ENCODE data around the gene LYPD5. TPM values are rescaled to one million over a fixed set of nuclear protein-coding genes. Genes with fewer than 3 reads are reported as not detected.
"Not testable (repeated sequence)": the region's sequence is repeated elsewhere in the genome, so short reads cannot be mapped to it uniquely, and the experiment has no call there.

The LYPD5 gene
- total and polyA plus RNA-seq, 2 of the 8 experiments (the other 6 are each of a cell fraction or from before 2014, with no cell fraction given), result 0.74 to 4.3 TPM

DNA sequence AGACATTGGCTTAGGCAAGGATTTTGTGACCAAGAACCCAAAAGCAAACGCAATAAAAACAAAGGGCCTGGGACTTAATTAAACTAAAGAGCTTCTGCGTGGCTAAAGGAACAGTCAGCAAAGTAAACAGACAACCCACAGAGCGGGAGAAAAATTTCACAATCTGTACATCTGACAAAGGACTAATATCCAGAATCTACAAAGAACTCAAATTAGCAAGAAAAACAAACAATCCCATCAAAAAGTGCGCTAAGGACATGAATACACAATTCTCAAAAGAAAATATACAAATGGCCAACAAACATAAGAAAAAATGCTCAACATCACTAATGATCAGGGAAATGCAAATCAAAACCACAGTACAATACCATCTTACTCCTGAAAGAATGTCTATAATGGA, 22.3 kb upstream of the LYPD5 start:
- POLR2A ChIA-PET (ENCODE audit: partially characterized antibody); H3K27me3 ChIP-seq (replicated peaks in 1 of 4; ENCODE audit: control insufficient read depth in 3 of 4, extremely low read depth in 1 of 4, insufficient read depth in 3 of 4, low read length in 3 of 4); H3K4me2 ChIP-seq (ENCODE audit: insufficient read depth in 1 of 2, low read depth in 2 of 2, low read length in 2 of 2); CTCF ChIA-PET (ENCODE audit: partially characterized antibody); H3K79me1 ChIP-seq (ENCODE audit: low read depth, low read length); H2AK5ac ChIP-seq (ENCODE audit: low read depth, low read length); H2BK5ac ChIP-seq (ENCODE audit: low read depth, low read length); DNase-seq (ENCODE audit: low read depth in 1 of 2, low spot score in 2 of 2); H3K18ac ChIP-seq (ENCODE audit: extremely low read depth, low read length); H4K91ac ChIP-seq (replicated peaks; ENCODE audit: insufficient read length, low read length); H3K27ac ChIP-seq (ENCODE audit: low read depth, low read length); H3K4me1 ChIP-seq (replicated peaks in 1 of 4; ENCODE audit: control insufficient read depth in 3 of 4, insufficient read depth in 4 of 4, low read length in 3 of 4); H2BK120ac ChIP-seq (replicated peaks; ENCODE audit: low read depth, low read length); H3K4me3 ChIP-seq (ENCODE audit: extremely low read depth in 1 of 4, insufficient read depth in 2 of 4, low read depth in 3 of 4, low read length in 4 of 4); H2AFZ ChIP-seq (ENCODE audit: low read length); H3K56ac ChIP-seq (replicated peaks; ENCODE audit: insufficient read length, low read depth, low read length); H3K36me3 ChIP-seq (ENCODE audit: control insufficient read depth in 2 of 4, insufficient read depth in 4 of 4, low read length in 3 of 4); H3K4ac ChIP-seq (replicated peaks; ENCODE audit: insufficient read length, low read depth, low read length); H3K14ac ChIP-seq (ENCODE audit: insufficient read length); H2BK15ac ChIP-seq (ENCODE audit: low read length); H2BK12ac ChIP-seq (ENCODE audit: low read depth, low read length); H3K79me2 ChIP-seq (ENCODE audit: control insufficient read depth in 1 of 2, insufficient read depth in 2 of 2, low read length in 2 of 2); H3K9ac ChIP-seq (replicated peaks in 1 of 4; ENCODE audit: extremely low read depth in 1 of 4, low read depth in 3 of 4, low read length in 3 of 4); H4K8ac ChIP-seq (ENCODE audit: extremely low read depth, insufficient read depth, low read length); FAIRE-seq; H3K23ac ChIP-seq (ENCODE audit: insufficient read length); H4K5ac ChIP-seq (ENCODE audit: insufficient read length, low read depth, low read length); H2BK20ac ChIP-seq (ENCODE audit: low read length); H3K23me2 ChIP-seq (ENCODE audit: low read depth, low read length); H4K20me1 ChIP-seq (replicated peaks in 1 of 2; ENCODE audit: control insufficient read depth in 1 of 2, insufficient read depth in 2 of 2, low read length in 2 of 2): not testable (repeated sequence)
- H3K9me3 ChIP-seq (ENCODE audit: insufficient read depth in 2 of 2, low read depth in 1 of 2, low read length in 1 of 2), result peaks cover 10 to 13% of the 10 kb centered on the region in 2 experiments; a peak in 3 of 4 replicates
- WGBS, 2 experiments (ENCODE audit: extremely low coverage in 1 of 2, insufficient coverage in 1 of 2, insufficient read length in 1 of 2, insufficient replicate concordance in 2 of 2, low coverage in 1 of 2, low lambda C conversion rate in 2 of 2, missing lambda C conversion rate in 1 of 2), result 65% methylated on average over 4 of the region's 4 CpGs; no CpG with 5 or more reads in 1 of the 2 experiments

DNA sequence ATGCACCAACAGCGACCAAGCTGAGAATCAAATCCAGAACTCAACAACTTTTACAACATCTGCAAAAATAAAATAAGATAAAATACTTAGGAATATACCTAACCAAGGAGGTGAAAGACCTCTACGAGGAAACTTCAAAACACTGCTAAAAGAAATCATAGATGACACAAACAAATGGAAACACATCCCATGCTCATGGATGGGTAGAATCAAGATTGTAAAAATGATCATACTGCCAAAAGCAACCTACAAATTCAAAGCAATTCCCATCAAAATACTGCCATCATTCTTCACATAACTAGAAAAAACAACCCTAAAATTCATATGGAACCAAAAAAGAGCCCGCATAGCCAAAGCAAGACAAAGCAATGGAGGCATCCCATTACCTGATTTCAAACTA, 21.6 kb upstream of the LYPD5 start:
- H3K23ac ChIP-seq (ENCODE audit: insufficient read length); H3K23me2 ChIP-seq (ENCODE audit: low read depth, low read length); H3K79me2 ChIP-seq (ENCODE audit: control insufficient read depth in 1 of 2, insufficient read depth in 2 of 2, low read length in 2 of 2); H2BK20ac ChIP-seq (ENCODE audit: low read length); H4K8ac ChIP-seq (ENCODE audit: extremely low read depth, insufficient read depth, low read length); H3K4me2 ChIP-seq (ENCODE audit: insufficient read depth in 1 of 2, low read depth in 2 of 2, low read length in 2 of 2); H4K5ac ChIP-seq (ENCODE audit: insufficient read length, low read depth, low read length); H3K4ac ChIP-seq (replicated peaks; ENCODE audit: insufficient read length, low read depth, low read length); POLR2A ChIA-PET (ENCODE audit: partially characterized antibody); H4K20me1 ChIP-seq (replicated peaks in 1 of 2; ENCODE audit: control insufficient read depth in 1 of 2, insufficient read depth in 2 of 2, low read length in 2 of 2); H3K4me1 ChIP-seq (replicated peaks in 1 of 4; ENCODE audit: control insufficient read depth in 3 of 4, insufficient read depth in 4 of 4, low read length in 3 of 4); H2AK5ac ChIP-seq (ENCODE audit: low read depth, low read length); H2BK5ac ChIP-seq (ENCODE audit: low read depth, low read length); H4K91ac ChIP-seq (replicated peaks; ENCODE audit: insufficient read length, low read length); H3K14ac ChIP-seq (ENCODE audit: insufficient read length); H2BK120ac ChIP-seq (replicated peaks; ENCODE audit: low read depth, low read length); H3K36me3 ChIP-seq (ENCODE audit: control insufficient read depth in 2 of 4, insufficient read depth in 4 of 4, low read length in 3 of 4); H3K18ac ChIP-seq (ENCODE audit: extremely low read depth, low read length); H3K56ac ChIP-seq (replicated peaks; ENCODE audit: insufficient read length, low read depth, low read length); CTCF ChIA-PET (ENCODE audit: partially characterized antibody); H2AFZ ChIP-seq (ENCODE audit: low read length); DNase-seq (ENCODE audit: low read depth in 1 of 2, low spot score in 2 of 2); H3K27ac ChIP-seq (ENCODE audit: low read depth, low read length); FAIRE-seq; H3K9ac ChIP-seq (replicated peaks in 1 of 4; ENCODE audit: extremely low read depth in 1 of 4, low read depth in 3 of 4, low read length in 3 of 4); H2BK15ac ChIP-seq (ENCODE audit: low read length); H2BK12ac ChIP-seq (ENCODE audit: low read depth, low read length); H3K4me3 ChIP-seq (ENCODE audit: extremely low read depth in 1 of 4, insufficient read depth in 2 of 4, low read depth in 3 of 4, low read length in 4 of 4); H3K79me1 ChIP-seq (ENCODE audit: low read depth, low read length): not testable (repeated sequence)
- 84% methylated on average over 3 of the region's 3 CpGs; no CpG with 5 or more reads in 1 of the 2 experiments for WGBS, 2 experiments (ENCODE audit: extremely low coverage in 1 of 2, insufficient coverage in 1 of 2, insufficient read length in 1 of 2, insufficient replicate concordance in 2 of 2, low coverage in 1 of 2, low lambda C conversion rate in 2 of 2, missing lambda C conversion rate in 1 of 2)
- Histone ChIP-seq H3K9me3 (ENCODE audit: insufficient read depth in 2 of 2, low read depth in 1 of 2, low read length in 1 of 2) (peaks cover 10 to 11% of the 10 kb centered on the region in 2 experiments; a peak in 3 of 4 replicates), H3K27me3 (replicated peaks in 1 of 4; ENCODE audit: control insufficient read depth in 3 of 4, extremely low read depth in 1 of 4, insufficient read depth in 3 of 4, low read length in 3 of 4) (peaks cover 0 to 11% (median 2%) of the 10 kb centered on the region in 4 experiments; a peak in 3 of 7 replicates)
